HepG2 (cell line): ENCODE data around the gene DCDC1.

ENCODE experiments used
- FOXA3 ChIP-seq: IDR thresholded peaks from 2 replicates; pipeline ENCODE4 v1.6.1; 2016; ENCODE audit warnings: missing genetic modification reagents, missing compliant biosample characterization
- GATAD1 ChIP-seq: IDR thresholded peaks from 2 replicates; pipeline ENCODE4 v1.6.1; 2016; ENCODE audit warnings: missing genetic modification reagents, missing compliant biosample characterization
- KDM1A ChIP-seq: IDR thresholded peaks from 2 replicates; pipeline ENCODE4 v1.6.1; 2016; ENCODE audit warnings: missing compliant biosample characterization
- SIN3A ChIP-seq: IDR thresholded peaks from 2 replicates; pipeline ENCODE4 v1.6.1; 2011; ENCODE audit warnings: low read depth, mild to moderate bottlenecking, control low read depth, low read length, borderline replicate concordance
- ZNF160 ChIP-seq: sonication (generic); formaldehyde crosslinking; IDR thresholded peaks from 2 replicates; pipeline ENCODE4 v1.8.0; 2022; ENCODE audit warnings: mild to moderate bottlenecking, inconsistent platforms, missing genetic modification reagents
- TF ChIP-seq, protein P1 (sequence below), 2 experiments: sonication (generic) in 1 of 2; formaldehyde crosslinking in 1 of 2; IDR thresholded peaks; 2 replicates each; pipeline versions ENCODE4 v1.4.0 to v1.6.1; 2018 to 2020; ENCODE audit warnings: missing genetic modification reagents in 2 of 2, borderline replicate concordance in 1 of 2, low read depth in 1 of 2, mild to moderate bottlenecking in 1 of 2, missing biosample characterization in 1 of 2
- TF ChIP-seq, protein P2 (sequence below): sonication (generic); IDR thresholded peaks from 2 replicates; pipeline ENCODE4 v1.6.1; 2016; ENCODE audit warnings: low read depth, borderline replicate concordance
- TF ChIP-seq, protein P3 (sequence below): sonication (generic); formaldehyde crosslinking; IDR thresholded peaks from 2 replicates; pipeline ENCODE4 v1.8.0; 2023; ENCODE audit warnings: mild to moderate bottlenecking, missing genetic modification reagents

DNA sequence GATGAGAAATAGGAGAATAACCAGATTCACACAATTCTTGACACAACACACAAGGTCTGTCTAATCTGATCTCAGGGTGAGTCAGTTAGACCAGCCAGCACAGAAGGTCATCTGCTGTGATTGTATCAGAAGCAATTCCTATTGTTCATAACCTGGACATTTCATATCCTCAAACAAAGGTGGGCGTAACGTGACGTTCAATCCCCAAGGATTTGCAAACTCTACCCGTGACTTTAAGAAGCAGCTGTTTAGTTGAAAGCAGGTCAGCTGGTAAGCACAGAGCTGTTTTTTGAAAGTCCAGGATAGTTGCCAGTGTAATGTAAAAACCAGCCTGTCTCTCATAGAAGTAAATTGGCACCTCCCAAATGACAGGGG, 385.1 kb downstream of the DCDC1 start:
- no peak for TF ChIP-seq ZNF160 (CRISPR knock-in tag)
- TF ChIP-seq GATAD1 (CRISPR knock-in tag), result no peak
- TF ChIP-seq KDM1A, result no peak
- no peak for TF ChIP-seq FOXA3 (CRISPR knock-in tag)
- TF ChIP-seq, protein P1, sequence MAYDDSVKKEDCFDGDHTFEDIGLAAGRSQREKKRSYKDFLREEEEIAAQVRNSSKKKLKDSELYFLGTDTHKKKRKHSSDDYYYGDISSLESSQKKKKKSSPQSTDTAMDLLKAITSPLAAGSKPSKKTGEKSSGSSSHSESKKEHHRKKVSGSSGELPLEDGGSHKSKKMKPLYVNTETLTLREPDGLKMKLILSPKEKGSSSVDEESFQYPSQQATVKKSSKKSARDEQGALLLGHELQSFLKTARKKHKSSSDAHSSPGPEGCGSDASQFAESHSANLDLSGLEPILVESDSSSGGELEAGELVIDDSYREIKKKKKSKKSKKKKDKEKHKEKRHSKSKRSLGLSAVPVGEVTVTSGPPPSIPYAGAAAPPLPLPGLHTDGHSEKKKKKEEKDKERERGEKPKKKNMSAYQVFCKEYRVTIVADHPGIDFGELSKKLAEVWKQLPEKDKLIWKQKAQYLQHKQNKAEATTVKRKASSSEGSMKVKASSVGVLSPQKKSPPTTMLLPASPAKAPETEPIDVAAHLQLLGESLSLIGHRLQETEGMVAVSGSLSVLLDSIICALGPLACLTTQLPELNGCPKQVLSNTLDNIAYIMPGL (CRISPR knock-in tag; IDR thresholded peaks at IDR 0.05; ENCODE audit: borderline replicate concordance in 1 of 2, low read depth in 1 of 2), result no peak
- TF ChIP-seq, protein P2, sequence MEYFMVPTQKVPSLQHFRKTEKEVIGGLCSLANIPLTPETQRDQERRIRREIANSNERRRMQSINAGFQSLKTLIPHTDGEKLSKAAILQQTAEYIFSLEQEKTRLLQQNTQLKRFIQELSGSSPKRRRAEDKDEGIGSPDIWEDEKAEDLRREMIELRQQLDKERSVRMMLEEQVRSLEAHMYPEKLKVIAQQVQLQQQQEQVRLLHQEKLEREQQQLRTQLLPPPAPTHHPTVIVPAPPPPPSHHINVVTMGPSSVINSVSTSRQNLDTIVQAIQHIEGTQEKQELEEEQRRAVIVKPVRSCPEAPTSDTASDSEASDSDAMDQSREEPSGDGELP, result no peak
- no peak for TF ChIP-seq SIN3A
- TF ChIP-seq, protein P3, sequence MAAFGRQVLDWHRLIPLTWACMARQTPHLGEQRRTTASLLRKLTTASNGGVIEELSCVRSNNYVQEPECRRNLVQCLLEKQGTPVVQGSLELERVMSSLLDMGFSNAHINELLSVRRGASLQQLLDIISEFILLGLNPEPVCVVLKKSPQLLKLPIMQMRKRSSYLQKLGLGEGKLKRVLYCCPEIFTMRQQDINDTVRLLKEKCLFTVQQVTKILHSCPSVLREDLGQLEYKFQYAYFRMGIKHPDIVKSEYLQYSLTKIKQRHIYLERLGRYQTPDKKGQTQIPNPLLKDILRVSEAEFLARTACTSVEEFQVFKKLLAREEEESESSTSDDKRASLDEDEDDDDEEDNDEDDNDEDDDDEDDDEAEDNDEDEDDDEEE (CRISPR knock-in tag), result no peak
